GM21723 (cell line): ENCODE results near the gene KLHL3.
"Not testable (repeated sequence)": the region's sequence is repeated elsewhere in the genome, so short reads cannot be mapped to it uniquely, and the experiment has no call there.

Experiments
- ATAC-seq: cut with Tn5 transposase; IDR thresholded peaks from one replicate; pipeline ENCODE4 v1.9.1; 2021; ENCODE audit warnings: mild to moderate bottlenecking, moderate library complexity; ENCODE audit not compliant: unreplicated experiment

Gene KLHL3

DNA sequence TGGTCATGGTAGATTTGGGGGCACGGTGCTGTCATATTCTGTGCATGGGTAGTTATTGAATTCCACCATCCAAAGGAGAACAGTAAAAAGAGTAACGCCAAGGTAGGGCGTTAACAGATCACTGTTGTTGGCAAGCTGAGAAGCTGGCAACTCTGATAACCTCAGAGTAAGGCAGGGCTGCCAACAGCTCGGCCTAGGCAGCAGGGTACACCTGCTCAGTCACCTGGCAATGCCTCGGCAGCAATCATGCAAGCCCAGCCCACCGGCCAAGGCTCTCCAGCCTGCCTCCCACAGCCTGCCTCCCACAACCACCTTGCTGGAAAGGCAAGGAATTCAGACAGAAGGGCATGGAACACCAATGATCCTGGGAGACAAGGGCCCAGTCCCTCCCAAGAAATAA is 63.9 kb downstream of the KLHL3 start:
- no peak for ATAC-seq

DNA sequence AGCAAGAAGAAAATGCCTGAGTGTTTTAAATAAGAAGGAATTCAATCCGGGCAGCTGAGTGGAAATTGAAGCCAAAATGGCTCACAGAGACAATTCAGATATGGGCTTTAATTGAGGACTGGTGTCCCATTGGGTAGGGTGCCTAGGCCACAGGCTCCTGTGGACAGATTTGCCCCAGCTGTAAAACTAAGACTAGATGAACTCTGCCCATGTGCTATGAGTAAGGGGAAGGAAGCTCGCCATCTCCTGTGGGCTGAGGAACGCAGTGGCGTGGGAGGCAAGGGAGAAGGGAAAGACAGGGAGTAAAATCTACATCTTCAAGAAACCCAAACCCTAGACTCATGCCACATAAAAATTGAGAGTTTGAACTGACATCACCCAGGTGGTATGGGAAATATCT is 66.1 kb downstream of the KLHL3 start:
- no peak for ATAC-seq

DNA sequence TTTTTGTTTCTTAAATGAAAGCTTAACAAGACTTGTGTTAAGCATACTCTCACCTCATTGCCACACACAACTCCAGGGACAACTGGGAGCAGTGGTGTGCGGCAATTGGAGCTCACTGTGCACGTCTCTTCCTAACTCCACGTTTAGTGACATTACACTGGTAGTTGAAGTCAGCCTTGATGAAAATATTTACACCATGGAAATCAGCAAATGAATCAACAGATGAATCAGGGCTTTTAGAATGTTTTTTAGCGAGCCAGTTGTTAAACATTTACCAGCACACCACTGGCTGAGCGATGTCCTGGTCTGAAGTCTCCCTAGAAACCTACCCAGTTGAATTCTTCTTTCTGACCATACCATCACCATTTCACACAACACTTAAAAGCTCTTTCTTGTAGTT is 67.3 kb downstream of the KLHL3 start:
- ATAC-seq = no peak

DNA sequence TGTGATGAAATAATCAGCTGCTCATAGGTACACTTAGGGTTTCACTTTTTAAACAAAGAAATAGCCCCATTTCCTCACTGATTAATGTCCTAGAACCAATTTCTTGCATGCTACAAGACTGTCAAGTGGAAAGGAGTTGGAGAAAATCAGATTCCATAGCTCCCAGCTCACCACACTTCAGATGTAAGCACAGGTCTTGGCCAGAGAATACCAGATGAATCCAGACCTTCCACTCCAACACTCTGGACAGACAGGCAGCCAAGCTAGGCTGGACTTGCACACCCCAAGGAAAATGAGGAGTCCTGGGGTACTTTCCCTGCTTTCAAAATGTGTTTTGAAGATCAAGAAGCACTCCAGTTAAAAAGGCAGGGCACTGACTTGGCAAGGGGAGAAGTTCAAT is 68.5 kb downstream of the KLHL3 start:
- ATAC-seq = no peak

DNA sequence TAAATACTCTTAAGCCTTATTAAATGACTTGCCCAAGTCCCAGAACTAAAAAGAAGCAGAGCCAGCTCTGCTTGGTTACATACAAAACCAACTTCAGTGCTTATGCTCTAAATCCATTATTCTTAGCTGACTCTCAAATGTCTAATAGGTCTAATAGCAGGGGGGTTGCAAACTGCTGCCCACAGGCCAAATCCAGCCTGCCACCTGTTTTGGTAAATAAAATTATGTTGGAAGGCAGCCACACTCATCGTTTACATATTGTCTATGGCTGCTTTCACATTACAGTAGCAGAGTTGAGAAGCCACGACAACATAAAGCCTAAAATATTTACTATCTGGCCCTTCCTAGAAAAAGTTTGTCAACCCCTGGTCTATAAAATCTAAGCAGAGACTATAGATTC is 69.0 kb downstream of the KLHL3 start:
- ATAC-seq = no peak

DNA sequence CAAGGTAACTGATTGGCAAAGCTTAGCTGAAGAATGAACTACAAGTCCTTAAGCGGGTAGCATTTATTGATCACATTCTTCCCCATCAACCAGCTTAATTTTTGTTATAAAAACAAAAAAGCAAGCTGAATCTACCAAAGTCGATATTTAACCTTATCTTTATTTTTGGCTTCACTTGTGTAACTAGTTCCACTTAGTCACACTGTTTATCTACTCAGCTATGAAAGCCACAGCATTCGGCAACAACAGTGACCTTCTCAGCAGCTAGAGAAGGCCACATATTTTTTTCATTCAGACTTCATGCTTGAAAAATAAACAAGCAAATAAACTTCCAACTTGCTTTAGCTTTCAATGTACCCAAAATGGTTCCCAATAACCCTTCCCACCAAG is 69.4 kb downstream of the KLHL3 start:
- peak; percentile 42 for ATAC-seq

DNA sequence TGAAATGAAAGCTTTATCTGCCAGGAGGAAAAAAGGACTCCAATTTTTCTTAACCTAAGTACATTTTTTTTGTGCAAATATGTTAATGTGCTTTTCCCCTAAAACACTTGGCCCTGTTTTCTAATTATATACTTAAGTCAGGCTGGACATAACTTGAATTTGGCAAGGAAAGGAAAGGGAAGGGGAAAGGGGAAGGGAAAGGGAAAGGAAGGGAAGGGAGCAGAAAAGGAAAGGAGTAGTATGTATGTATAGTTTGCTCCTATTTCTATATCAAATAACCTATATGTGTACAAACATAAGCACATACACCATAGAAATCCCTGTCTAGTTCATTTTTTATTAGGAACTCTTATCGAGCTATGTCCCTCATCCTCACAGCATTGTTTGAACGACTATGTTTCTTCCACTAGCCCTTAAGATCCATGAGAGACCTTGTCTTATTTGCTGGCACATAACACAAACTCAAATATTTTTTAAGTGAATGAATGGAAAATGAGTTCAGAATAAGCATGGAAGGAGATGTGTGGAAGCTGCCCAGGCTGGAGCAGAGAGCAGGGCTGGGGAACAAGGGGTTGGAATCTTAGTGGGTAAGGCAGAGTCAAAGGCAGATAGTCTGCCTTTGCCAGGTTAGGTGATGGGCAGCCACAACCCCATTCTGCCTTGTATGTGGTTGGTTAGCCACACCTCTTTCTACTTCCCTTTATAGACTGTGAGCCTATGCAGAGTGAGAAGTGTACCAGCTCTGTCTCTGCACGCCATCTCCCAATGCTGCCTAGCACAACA is 70.0 kb downstream of the KLHL3 start:
- ATAC-seq = peak; percentile 99

DNA sequence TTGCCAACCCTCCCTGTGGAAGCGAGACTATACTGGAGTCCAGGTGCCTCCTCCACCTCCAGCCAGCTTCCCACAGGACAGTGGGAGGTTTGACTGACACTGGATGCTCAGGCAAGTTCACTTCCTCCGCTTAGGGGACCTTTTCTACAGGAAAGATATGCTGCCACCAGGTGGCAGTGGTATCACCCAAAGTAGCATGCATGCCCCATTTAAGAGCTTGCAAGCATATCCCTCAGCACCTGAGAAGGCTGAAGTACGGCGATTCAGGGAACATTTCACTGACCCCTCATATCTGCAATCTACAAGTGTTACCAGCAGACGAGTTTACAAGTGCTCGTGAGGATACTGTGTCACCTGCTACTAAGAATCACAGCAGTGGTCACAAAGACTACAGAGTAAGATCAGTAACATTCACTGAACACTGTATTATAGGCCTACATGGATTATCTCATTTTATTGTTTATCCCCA is 75.5 kb downstream of the KLHL3 start:
- ATAC-seq = peak; percentile 92

DNA sequence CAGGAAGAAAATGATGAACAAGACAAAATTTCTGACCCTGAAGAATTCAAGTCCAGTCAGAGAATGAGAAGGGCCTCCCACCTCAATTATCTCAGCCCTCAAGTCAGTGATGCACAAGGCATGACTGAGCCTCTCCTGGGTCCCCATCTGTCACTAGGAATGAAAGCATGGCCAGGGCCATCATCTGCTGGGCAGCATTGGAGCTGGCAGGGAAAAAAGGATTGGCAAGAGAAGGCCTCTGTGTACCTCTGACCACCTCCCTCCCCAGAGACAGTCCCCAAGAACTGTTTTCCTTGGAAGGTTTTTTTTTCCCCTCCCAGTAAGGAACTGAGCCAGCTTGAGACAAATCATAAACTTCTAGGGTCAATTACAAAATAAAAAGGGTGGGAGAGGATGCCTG is 76.7 kb downstream of the KLHL3 start:
- ATAC-seq = no peak

DNA sequence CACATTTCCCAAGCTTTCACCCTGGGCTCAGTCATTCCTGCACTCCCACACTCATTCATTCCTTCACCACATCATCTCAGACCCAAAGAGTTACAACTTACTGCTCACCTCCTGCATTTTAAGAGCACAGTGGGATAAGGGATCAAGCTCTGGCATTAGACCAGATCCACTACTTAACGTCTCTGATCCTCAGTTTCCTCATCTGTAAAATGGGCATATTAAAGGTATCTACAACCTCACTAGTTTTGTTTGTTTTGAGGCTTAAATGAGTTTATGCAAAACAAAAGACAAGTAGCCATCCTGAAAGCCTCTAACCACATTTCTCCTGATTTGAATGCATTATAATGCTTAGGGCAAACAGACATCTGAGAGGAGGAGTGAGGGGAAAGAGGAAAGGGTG is 77.6 kb downstream of the KLHL3 start:
- no peak for ATAC-seq

DNA sequence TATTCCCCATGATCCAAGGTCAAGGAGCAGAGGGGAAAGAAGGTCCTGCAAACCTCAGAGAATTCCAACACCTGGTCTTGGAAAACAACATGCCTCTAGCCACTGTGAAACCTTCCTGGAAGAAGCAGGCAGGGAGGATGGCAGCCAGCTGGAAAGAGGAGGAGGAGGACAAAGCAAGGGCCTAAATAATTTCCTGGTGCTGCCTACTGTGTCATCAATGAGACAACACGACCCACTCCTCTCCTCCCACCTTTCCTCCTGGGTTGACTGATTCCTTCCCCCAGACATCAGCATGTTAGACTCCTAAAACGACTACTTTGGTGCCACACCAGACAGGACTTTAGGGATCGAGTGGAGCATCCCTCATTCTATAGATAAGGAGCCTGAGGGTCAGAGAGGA is 78.8 kb downstream of the KLHL3 start:
- ATAC-seq = no peak

DNA sequence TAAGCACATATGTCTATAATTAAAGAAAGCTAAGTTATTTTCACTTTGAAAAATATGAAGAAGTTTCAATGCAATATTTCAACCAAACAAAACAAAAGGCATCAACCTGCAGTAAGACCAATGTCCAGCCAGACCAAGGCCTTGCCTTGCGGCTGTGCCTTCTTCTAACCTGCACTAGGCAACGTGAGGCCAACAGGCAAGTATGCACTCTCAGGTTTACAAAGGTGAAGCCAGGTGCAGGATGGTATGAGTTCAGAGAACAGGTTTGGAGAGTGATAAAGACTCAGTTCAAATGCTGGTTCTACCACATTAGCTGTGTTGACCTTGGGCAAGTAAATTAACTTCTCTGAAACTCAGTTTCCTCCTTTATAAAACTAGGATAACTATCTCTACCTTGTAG is 79.3 kb downstream of the KLHL3 start:
- ATAC-seq = no peak

DNA sequence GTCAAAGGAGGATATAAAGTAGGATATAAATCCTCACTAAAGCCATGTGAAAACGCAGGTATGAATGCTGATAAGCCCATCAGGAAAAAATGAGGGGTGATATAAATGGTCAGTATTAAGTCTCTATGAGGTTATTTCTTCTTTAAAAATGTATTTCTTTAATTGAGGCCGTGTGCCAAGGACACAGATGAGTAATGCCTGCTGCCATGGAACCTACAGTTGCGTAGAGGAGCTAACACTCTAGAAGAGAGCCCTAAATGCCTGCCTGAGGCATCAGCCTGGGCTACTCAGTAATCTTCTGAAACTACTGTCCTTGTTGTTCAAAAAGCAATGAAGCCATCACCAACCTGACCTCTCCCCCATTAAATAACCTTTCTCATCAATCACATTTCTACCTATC is 84.9 kb downstream of the KLHL3 start:
- no peak for ATAC-seq

DNA sequence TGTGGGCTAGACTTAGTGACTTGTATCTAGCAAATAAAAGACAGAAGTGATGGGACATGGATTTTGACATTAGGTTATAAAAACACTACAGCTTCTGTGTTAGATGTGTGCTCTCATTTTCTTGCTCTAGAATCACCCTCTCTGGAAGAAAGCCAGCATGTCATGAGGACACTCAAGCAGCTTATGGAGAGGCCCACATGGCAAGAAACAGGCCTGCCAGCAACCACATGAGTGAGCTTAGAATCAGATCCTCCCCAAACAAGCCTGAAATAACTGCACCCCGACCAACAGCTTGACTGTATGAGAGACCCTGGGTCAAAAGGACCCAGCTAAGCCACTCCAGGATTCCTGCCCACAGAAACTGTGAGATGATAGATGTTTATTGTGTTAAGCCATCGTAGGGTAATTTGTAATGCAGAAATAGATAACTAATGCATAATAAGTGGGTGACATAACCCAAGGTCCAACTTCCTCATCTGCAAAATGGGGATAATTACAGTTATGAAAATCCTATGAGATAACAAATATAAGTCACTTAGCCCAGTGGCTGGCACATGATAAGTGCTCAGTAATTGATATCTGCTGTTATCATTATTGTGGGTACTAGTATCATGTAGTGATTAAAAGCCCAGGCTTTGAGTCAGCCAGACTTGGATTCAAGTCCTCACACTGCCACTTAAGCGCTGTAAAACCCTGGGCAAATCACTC is 86.5 kb downstream of the KLHL3 start:
- no peak for ATAC-seq

DNA sequence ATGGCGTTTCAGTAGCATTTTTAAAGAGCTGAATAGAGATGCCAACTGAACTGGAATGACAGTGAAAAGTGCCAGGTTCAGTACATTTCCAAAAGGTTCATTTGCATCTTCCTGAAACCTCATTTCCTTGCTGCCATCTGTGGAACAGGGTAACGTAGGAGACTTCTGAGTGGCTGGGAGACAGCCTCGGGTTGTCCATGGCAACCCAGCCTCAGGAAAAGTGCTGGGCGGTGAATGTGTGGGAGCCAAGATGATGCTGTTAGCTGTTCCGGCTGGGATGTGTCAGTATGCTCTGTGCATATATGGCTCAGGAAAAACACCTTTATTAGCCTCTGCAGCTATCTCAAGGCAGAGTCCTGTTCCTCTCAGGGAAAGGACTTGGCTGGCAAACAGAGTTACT is 87.5 kb downstream of the KLHL3 start:
- ATAC-seq = no peak

DNA sequence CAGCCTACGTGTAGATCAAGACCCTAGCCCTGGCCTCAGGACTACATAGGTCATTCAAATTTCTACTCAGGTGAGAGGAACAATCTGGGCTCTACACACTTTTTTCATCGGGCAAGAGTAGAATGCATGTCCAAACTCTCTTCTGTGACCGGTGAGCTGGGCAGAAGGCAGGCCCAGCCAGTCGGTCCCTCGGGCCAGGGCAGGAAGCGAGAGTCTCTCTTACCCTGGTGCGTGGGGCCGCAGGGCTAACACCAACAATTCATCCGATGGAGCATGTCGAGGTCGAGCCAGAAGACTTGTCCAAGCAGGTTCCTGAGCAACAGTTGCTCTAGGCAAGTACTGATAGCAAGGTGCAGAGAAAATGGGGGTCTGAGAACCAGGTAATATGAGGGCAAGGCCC is 88.5 kb downstream of the KLHL3 start:
- ATAC-seq = no peak

DNA sequence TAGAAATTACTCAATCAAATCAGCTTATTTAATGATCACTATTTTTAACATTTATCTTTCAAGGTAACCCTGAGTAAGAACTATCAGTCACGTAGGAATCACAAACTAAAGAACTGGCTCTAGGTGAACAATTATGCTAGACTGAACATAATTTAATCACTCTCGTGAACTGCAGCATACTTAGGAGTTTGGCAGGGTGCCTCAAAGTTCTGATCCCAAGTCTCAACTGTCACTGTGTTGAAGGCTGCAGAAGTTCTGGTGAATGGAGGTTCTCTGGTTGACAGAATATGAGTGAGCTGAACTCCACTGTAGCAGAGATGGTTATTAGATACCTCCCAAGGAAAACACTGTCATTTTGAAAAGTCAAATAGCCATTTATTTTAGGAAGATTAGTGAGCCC is 89.1 kb downstream of the KLHL3 start:
- ATAC-seq = no peak

DNA sequence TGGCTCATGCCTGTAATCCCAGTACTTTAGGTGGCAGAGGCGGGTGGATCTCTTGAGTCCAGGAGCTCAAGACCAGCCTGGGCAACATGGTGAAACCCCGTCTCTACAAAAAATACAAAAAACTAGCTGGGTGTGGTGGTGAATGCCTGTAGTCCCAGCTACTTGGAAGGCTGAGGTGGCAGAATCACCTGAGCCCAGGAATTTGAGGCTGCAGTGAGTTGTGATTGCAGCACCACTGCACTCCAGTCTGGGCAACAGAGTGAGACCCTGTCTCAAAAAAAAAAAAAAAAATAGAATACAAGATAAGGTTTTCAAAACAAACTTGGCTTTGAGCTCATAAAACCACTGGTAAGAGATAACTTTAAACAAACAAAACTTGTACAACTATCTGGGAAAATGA is 92.8 kb downstream of the KLHL3 start:
- not testable (repeated sequence) for ATAC-seq

DNA sequence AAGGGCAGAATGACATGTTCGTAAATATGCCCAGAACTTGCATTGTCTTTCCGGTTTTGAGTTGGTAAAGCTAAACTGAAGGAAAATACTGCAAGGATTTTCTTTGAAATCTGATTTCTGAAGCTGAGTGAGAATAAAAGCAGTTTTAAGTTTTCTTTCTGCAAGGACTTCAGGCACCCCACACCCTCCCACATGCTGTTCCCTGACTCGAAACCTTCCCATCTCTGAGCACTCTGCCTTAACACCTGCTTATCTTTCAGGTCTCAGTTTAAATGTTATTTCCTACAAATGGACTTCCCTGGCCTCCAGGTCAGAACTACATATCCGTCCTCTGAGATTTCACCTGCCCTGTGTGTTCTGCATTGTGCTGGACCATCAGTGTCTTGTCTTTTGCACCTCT is 93.8 kb downstream of the KLHL3 start:
- no peak for ATAC-seq

DNA sequence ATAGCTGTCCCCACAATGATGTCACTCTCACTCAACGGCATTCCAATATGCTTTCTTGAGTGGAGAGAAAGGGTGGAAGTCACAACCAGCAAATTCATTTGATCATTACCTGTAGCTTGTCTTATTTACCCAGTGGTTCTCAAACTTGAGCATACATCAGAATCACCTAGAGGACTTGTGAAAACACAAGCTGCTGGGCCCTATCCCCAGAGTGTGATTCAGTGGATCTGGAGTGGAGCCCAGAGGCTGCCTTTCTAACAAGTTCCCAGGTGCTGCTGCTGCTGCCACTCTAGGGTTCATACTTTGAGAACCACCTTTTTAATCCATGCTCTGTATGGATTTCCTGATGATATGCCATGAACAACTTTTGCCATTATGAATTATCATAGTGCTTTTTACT is 94.7 kb downstream of the KLHL3 start:
- no peak for ATAC-seq

DNA sequence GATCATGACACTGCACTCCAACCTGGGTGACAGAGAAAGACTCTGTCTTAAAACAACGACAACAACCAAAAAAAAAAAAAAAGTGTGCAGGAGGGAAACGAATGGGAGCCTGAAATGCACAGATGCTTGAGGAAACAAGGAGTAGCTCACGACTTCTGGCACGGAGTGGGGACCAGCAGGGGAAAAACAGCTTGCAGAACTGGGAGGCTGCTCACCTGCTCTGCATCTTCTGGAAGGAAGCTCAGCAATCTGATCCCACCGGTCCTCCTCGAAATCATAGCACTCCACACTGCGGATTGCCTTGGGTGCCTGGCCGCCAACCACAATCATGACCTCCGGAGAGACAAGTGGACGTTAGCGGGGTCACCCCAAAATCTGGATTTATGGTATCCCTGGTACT is 96.2 kb downstream of the KLHL3 start:
- ATAC-seq = no peak

DNA sequence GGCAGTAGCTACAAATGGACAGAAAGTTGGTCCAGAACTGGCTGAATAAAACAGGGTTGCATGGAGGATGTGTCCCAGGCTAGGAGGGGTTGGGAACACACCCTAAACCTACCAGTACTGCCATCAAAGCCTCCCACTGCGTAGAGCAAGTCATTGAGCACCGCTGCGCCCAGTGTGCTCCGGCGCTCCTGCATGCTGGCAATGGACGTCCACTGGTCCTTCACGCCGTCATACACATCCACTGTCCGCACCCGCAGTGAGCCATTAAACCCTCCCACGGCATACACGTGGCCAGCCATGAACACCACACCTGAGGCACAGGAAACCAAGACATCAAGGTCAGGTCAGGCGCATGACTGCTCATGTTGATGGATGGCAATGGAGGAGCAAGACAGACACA is 97.0 kb downstream of the KLHL3 start:
- no peak for ATAC-seq
